Right atrium auricular region (tissue), 2 donors: Measurements from ENCODE around the gene UQCRFS1. TPM values are rescaled to one million over a fixed set of nuclear protein-coding genes. Genes with fewer than 3 reads are reported as not detected.

Experiments
- DNase-seq: peaks from one replicate; pipeline ENCODE4 v3.0.0-alpha.2; 2019; ENCODE audit warnings: low spot score
- H3K27ac ChIP-seq, 2 donors: fragments of 200-600 bp; sonication (generic); 1 replicate in 1 of 2; 2 replicates in 1 of 2; pipeline ENCODE4 v1.5.1; 2016 to 2019
- H3K27me3 ChIP-seq, 2 donors: fragments of 200-600 bp; sonication (generic); one replicate each; pipeline versions ENCODE4 v1.5.1 to v1.6.0; 2017 to 2019
- H3K36me3 ChIP-seq: fragments of 200-600 bp; sonication (generic); one replicate; pipeline ENCODE4 v1.5.1; 2016
- H3K4me1 ChIP-seq, 2 donors: fragments of 200-600 bp; sonication (generic); one replicate each; pipeline versions ENCODE4 v1.5.1 to v1.6.0; 2017 to 2019
- H3K4me3 ChIP-seq, 2 donors: fragments of 200-600 bp; sonication (generic); 1 replicate in 1 of 2; 2 replicates in 1 of 2; pipeline ENCODE4 v1.5.1; 2017 to 2019; ENCODE audit warnings: mild to moderate bottlenecking in 1 of 2, moderate library complexity in 1 of 2
- H3K9me3 ChIP-seq, 2 donors: fragments of 200-600 bp; sonication (generic); one replicate each; pipeline ENCODE4 v1.5.1; 2019
- CTCF ChIP-seq, 2 donors: fragments of 200-600 bp; sonication (generic); IDR thresholded peaks; one replicate each; pipeline ENCODE4 v1.5.1; 2019; ENCODE audit warnings: antibody characterized with exemption in 2 of 2
- total RNA-seq, 2 donors: library from RNA; depleted of rRNA; stranded (reverse); fragments of >200 nt; gene quantifications; one replicate each; pipeline ENCODE4 v1.1.0, GENCODE V29; 2016

The UQCRFS1 gene
- total RNA-seq, 2 donors from 2014 or later = 87.4 to 120 TPM

- Histone ChIP-seq H3K27me3 (no peaks in the 10 kb centered on the region), H3K27ac (no peak overlapping the region), H3K4me3 (no peak overlapping the region), H3K36me3 (no peaks in the 10 kb centered on the region), H3K4me1 (peaks cover 0 to 12% of the 10 kb centered on the region in 2 donors), H3K9me3 (no peaks in the 10 kb centered on the region)
- no peak for TF ChIP-seq CTCF (IDR thresholded peaks at IDR 0.05)
- no peak for DNase-seq
Measured at GRCh38 chr19:29247471-29247870, 34.5 kb upstream of the UQCRFS1 start.

- Histone ChIP-seq H3K4me1 (peaks cover 0 to 12% of the 10 kb centered on the region in 2 donors), H3K27ac (no peak overlapping the region), H3K4me3 (no peak overlapping the region), H3K9me3 (no peaks in the 10 kb centered on the region), H3K36me3 (no peaks in the 10 kb centered on the region), H3K27me3 (no peaks in the 10 kb centered on the region)
- TF ChIP-seq CTCF (IDR thresholded peaks at IDR 0.05) = no peak
- no peak for DNase-seq
Measured at GRCh38 chr19:29247051-29247450, 34.1 kb upstream of the UQCRFS1 start.

DNA sequence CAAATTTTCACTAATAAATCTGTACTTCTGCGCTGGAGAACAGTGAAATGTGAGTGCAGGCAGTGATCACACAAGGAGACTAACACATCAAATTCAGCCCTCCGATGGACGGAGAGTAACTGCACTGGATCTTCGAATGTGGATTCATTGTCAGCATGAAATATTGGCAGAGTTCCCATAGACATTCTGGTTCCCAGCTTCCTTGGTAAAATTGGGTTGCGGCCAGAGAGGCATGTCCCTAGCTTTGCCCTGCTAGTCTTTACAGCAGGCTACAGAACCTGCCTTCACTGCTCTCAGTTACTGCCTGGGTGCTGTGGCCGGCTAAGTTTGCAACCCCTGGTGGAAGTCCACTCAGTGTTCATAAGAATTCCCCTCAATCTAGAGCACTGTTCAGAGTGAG is 32.3 kb upstream of the UQCRFS1 start:
- H3K4me1 ChIP-seq = peaks cover 0 to 12% of the 10 kb centered on the region in 2 donors
- TF ChIP-seq CTCF (IDR thresholded peaks at IDR 0.05) = no peak
- no peak overlapping the region for H3K4me3 ChIP-seq
- H3K27me3 ChIP-seq = no peaks in the 10 kb centered on the region
- no peaks in the 10 kb centered on the region for H3K9me3 ChIP-seq
- no peaks in the 10 kb centered on the region for H3K36me3 ChIP-seq
- H3K27ac ChIP-seq = no peak overlapping the region
- DNase-seq = no peak

- no peaks in the 10 kb centered on the region for H3K27me3 ChIP-seq
Measured at GRCh38 chr19:29241324-29241723, 28.4 kb upstream of the UQCRFS1 start.

GRCh38 chr19:29239213-29239776 is 26.3 kb upstream of the UQCRFS1 start:
- peaks cover 0 to 13% of the 10 kb centered on the region in 2 donors for H3K9me3 ChIP-seq
- H3K36me3 ChIP-seq = no peaks in the 10 kb centered on the region
- H3K27me3 ChIP-seq = no peaks in the 10 kb centered on the region
- H3K4me1 ChIP-seq = no peaks in the 10 kb centered on the region
- DNase-seq = no peak
- no peak overlapping the region for H3K27ac ChIP-seq
- no peak for TF ChIP-seq CTCF (IDR thresholded peaks at IDR 0.05)
- H3K4me3 ChIP-seq = no peak overlapping the region

More at GRCh38 chr19:29241324-29241723, 28.4 kb upstream of the UQCRFS1 start:
- H3K4me3 ChIP-seq = no peak overlapping the region
- no peak for DNase-seq
- no peaks in the 10 kb centered on the region for H3K36me3 ChIP-seq
- H3K27ac ChIP-seq = no peak overlapping the region
- H3K9me3 ChIP-seq = peaks cover 0 to 4% of the 10 kb centered on the region in 2 donors
- H3K4me1 ChIP-seq = no peaks in the 10 kb centered on the region
- no peak for TF ChIP-seq CTCF (IDR thresholded peaks at IDR 0.05)

DNA sequence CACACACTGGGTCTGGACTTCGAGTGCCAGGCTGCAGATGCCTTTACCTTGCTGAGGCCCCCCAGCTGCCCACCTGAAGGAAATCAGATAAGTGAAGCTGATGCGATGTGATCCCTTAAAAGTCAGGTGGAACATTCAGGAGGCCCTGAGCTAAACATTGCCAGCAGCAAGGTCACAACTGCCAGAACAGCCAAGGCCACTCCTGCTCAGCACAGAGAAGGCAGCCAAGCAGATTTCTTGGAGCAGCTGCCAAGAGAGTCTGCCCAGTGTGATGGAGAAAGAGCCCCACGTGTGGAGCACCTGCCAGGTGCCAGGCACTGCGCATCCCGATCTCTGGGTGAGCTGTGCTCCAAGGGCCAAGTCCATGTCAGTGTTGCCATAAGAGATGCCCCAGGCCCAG is 20.6 kb upstream of the UQCRFS1 start:
- H3K9me3 ChIP-seq = peaks cover 0 to 13% of the 10 kb centered on the region in 2 donors
- TF ChIP-seq CTCF (IDR thresholded peaks at IDR 0.05) = no peak
- no peaks in the 10 kb centered on the region for H3K36me3 ChIP-seq
- no peaks in the 10 kb centered on the region for H3K27me3 ChIP-seq
- DNase-seq = no peak
- H3K27ac ChIP-seq = no peak overlapping the region
- no peaks in the 10 kb centered on the region for H3K4me1 ChIP-seq
- H3K4me3 ChIP-seq = no peak overlapping the region
